Measurements from ENCODE around the gene RBM4B.
"Not testable (repeated sequence)": the region's sequence is repeated elsewhere in the genome, so short reads cannot be mapped to it uniquely, and the experiment has no call there.

The RBM4B gene

DNA sequence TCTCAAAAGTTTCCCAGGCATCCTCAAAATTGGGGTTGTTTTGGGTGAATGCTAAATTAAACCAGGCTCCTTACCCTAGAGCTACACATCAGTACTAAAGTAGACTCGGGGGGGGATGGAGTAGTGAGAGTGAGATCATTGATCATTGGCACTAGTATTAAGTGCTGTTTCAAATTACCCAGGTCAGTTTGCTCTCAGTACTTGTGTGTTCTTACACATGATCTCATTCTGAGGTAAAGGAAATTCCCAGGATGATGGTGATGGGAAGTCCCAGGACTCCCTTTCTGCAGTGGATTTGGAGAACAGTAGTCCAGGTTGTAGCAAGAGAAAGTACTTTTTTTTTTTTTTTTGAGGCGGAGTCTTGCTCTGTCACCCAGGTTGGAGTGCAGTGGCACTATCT lies 26.7 kb downstream of the RBM4B start:
- Mint-ChIP-seq H3K9me3 (peaks cover 5% of the 10 kb centered on the region), H3K27ac (no peak overlapping the region), H3K36me3 (ENCODE audit: low read depth) (peaks cover 83% of the 10 kb centered on the region), H3K4me3 (no peak overlapping the region), H3K27me3 (ENCODE audit: low read depth, poor library complexity) (no peaks in the 10 kb centered on the region), H3K4me1 (peaks cover 10% of the 10 kb centered on the region)
- TF ChIP-seq, protein P1, sequence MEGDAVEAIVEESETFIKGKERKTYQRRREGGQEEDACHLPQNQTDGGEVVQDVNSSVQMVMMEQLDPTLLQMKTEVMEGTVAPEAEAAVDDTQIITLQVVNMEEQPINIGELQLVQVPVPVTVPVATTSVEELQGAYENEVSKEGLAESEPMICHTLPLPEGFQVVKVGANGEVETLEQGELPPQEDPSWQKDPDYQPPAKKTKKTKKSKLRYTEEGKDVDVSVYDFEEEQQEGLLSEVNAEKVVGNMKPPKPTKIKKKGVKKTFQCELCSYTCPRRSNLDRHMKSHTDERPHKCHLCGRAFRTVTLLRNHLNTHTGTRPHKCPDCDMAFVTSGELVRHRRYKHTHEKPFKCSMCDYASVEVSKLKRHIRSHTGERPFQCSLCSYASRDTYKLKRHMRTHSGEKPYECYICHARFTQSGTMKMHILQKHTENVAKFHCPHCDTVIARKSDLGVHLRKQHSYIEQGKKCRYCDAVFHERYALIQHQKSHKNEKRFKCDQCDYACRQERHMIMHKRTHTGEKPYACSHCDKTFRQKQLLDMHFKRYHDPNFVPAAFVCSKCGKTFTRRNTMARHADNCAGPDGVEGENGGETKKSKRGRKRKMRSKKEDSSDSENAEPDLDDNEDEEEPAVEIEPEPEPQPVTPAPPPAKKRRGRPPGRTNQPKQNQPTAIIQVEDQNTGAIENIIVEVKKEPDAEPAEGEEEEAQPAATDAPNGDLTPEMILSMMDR (IDR thresholded peaks at IDR 0.05), result no peak
- DNase-seq, result no peak

DNA sequence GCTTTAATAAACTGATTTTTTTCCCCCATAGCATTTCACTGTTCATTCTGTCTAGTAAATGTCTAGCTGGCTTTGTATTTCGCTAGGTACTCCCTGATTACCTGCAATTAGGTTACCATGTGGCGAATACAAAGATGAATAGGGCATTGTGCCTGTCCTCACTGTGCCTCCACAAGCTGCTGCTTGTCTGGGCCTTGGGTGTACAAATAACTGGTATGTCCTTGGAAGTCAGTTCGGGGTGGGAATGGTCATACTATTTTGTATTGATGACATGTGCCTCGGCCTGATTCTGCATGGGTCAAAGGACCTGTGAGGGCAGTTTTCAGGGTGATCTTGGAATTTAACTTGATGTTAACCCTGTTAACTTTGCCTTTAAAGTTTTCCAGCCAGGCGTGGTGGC lies 27.8 kb downstream of the RBM4B start:
- H3K27me3 Mint-ChIP-seq (ENCODE audit: low read depth, poor library complexity), result no peaks in the 10 kb centered on the region
- peaks cover 5% of the 10 kb centered on the region for H3K9me3 Mint-ChIP-seq
- peaks cover 14% of the 10 kb centered on the region for H3K4me1 Mint-ChIP-seq
- TF ChIP-seq, protein P1 (IDR thresholded peaks at IDR 0.05), result no peak
- no peak overlapping the region for H3K4me3 Mint-ChIP-seq
- H3K27ac Mint-ChIP-seq, result no peak overlapping the region
- peaks cover 85% of the 10 kb centered on the region for H3K36me3 Mint-ChIP-seq (ENCODE audit: low read depth)
- DNase-seq, result no peak

DNA sequence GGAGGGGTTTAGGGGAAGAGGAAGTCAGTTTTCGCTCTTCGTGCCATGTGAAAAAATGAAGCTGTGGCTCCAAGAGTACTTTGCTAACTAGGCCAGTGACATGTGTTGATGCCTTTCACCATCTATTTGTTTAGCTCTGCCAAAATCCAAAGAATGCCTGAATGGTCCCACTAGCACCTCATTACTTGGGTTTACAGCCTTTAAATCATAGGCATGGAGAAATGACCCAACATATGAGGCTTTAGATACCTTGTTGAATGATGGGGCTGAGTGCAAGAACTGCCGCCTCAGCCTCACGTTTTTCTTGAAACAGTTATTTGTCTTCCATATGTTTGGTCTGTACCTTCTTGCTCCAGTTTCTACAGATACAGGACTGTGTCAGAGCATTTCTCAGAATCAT lies 30.9 kb downstream of the RBM4B start:
- DNase-seq, result no peak
- H3K4me1 Mint-ChIP-seq, result peaks cover 45% of the 10 kb centered on the region
- no peak overlapping the region for H3K27ac Mint-ChIP-seq
- TF ChIP-seq, protein P1 (IDR thresholded peaks at IDR 0.05), result no peak
- no peaks in the 10 kb centered on the region for H3K27me3 Mint-ChIP-seq (ENCODE audit: low read depth, poor library complexity)
- H3K4me3 Mint-ChIP-seq, result no peak overlapping the region
- peaks cover 90% of the 10 kb centered on the region for H3K36me3 Mint-ChIP-seq (ENCODE audit: low read depth)
- no peaks in the 10 kb centered on the region for H3K9me3 Mint-ChIP-seq

DNA sequence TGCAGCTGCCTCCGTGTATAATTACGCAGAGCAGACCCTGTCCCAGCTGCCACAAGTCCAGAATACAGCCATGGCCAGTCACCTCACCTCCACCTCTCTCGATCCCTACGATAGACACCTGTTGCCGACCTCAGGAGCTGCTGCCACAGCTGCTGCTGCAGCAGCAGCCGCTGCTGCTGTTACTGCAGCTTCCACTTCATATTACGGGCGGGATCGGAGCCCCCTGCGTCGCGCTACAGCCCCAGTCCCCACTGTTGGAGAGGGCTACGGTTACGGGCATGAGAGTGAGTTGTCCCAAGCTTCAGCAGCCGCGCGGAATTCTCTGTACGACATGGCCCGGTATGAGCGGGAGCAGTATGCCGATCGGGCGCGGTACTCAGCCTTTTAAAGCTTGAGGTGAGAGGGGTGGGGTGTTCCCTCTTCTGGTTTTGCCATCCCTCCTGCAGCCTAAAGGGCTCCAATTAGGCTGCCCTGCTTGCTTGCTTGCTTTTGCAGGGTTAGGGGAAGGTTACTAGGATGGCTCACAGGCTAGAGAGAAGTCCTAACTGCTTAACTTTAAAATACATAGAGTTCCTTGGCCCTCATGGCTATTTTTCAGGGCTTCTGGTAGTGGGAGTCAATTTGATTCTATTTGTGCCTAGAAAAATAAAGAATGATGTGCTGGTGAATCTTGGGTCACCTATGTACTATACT lies 33.8 kb downstream of the RBM4B start:
- Mint-ChIP-seq H3K27me3 (ENCODE audit: low read depth, poor library complexity) (no peaks in the 10 kb centered on the region), H3K36me3 (ENCODE audit: low read depth) (peaks cover 85% of the 10 kb centered on the region), H3K27ac (peak overlapping the region; percentile 82), H3K4me1 (peaks cover 72% of the 10 kb centered on the region), H3K4me3 (peak overlapping the region; percentile 93), H3K9me3 (no peaks in the 10 kb centered on the region)
- TF ChIP-seq, protein P1 (IDR thresholded peaks at IDR 0.05), result no peak
- peak; percentile 8 for DNase-seq

DNA sequence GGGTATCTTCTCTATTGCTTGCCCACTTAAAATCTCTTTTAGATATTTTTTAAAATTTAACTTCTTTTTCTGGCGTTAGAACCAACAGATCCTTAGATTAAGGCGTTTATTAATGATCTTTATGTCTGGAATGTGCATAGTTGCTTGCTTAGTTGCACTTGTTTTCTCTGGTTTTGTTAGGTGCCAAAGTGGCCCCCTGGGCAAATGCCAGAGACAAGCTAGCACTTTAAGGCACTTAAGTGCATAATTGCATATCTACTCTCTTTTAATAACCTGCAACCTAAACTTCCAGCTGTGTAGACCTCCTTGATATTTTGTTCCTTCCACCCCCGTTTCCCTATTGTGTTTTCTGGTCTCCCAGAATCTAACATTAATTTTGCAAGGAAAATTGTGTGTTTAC lies 35.9 kb downstream of the RBM4B start:
- no peaks in the 10 kb centered on the region for H3K9me3 Mint-ChIP-seq
- H3K36me3 Mint-ChIP-seq (ENCODE audit: low read depth), result peaks cover 79% of the 10 kb centered on the region
- H3K4me3 Mint-ChIP-seq, result peak overlapping the region; percentile 93
- TF ChIP-seq, protein P1 (IDR thresholded peaks at IDR 0.05), result no peak
- H3K27ac Mint-ChIP-seq, result peak overlapping the region; percentile 3
- no peak for DNase-seq
- H3K27me3 Mint-ChIP-seq (ENCODE audit: low read depth, poor library complexity), result peaks cover 3% of the 10 kb centered on the region
- H3K4me1 Mint-ChIP-seq, result peaks cover 83% of the 10 kb centered on the region

DNA sequence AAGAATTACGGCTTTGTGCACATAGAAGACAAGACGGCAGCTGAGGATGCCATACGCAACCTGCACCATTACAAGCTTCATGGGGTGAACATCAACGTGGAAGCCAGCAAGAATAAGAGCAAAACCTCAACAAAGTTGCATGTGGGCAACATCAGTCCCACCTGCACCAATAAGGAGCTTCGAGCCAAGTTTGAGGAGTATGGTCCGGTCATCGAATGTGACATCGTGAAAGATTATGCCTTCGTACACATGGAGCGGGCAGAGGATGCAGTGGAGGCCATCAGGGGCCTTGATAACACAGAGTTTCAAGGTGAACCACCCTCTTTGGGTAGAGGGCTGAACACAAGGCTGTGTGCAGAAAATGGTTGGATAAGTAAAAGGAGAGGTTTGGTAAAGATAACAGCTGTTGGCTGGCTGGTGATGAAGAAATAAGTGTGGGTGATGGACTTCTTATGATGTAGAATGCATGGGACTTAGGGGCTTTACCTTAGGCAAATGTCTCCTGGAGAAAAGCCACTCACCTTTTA lies 37.8 kb downstream of the RBM4B start:
- DNase-seq; H3K27me3 Mint-ChIP-seq (ENCODE audit: low read depth, poor library complexity); H3K9me3 Mint-ChIP-seq: not testable (repeated sequence)
- Mint-ChIP-seq H3K27ac (peak overlapping the region; percentile 100), H3K4me1 (peaks cover 69% of the 10 kb centered on the region), H3K36me3 (ENCODE audit: low read depth) (peaks cover 74% of the 10 kb centered on the region), H3K4me3 (peak overlapping the region; percentile 93)

Data from nephron progenitor cell (in vitro differentiated cells).